HEK293 (cell line): ENCODE measurements around the gene EIF5A.
A peak's percentile ranks its signal among the peaks of the same experiment; 100 is the strongest.

ENCODE experiments used
- CTCF ChIA-PET: fragments of 350-600 bp; formaldehyde crosslinking; extraction: SDS; loops from one replicate; lab custom pipeline; 2021; ENCODE audit warnings: antibody characterized with exemption; lab: Yijun Ruan, JAX
- POLR2A ChIA-PET: fragments of 300-600 bp; formaldehyde crosslinking; extraction: SDS; loops from one replicate; lab custom pipeline; 2020; ENCODE audit warnings: antibody characterized with exemption, inconsistent platforms; lab: Yijun Ruan, JAX
- H3K27ac ChIP-seq: fragments of 200-500 bp; sonication (Bioruptor generic); 2 replicates; pipeline ENCODE4 v1.5.1; 2014; ENCODE audit warnings: low read depth, low read length, control low read depth, inconsistent platforms; ENCODE audit errors: extremely low read depth
- H3K36me3 ChIP-seq, 2 experiments: fragments of 200-500 bp in 1 of 2; sonication (Bioruptor generic) in 1 of 2; 1 replicate in 1 of 2; 2 replicates in 1 of 2; pipeline ENCODE4 v1.5.1; 2014 to 2017; ENCODE audit warnings: inconsistent platforms in 2 of 2, low read length in 2 of 2; ENCODE audit not compliant: control insufficient read depth in 2 of 2, insufficient read depth in 1 of 2
- H3K4me1 ChIP-seq: fragments of 200-500 bp; sonication (Bioruptor generic); 2 replicates; pipeline ENCODE4 v1.5.1; 2014; ENCODE audit warnings: mild to moderate bottlenecking, low read length, inconsistent platforms; ENCODE audit not compliant: control insufficient read depth, insufficient read depth
- H3K4me3 ChIP-seq: 2 replicates; pipeline ENCODE4 v1.5.1; 2011; ENCODE audit warnings: low read depth, mild to moderate bottlenecking, control low read depth, low read length, moderate library complexity
- H3K9me3 ChIP-seq: fragments of 200-500 bp; sonication (Bioruptor generic); 2 replicates; pipeline ENCODE4 v1.5.1; 2014; ENCODE audit warnings: low read depth, low read length, inconsistent platforms; ENCODE audit not compliant: control insufficient read depth, insufficient read depth
- BCL11A ChIP-seq: fragments of 450-650 bp; formaldehyde crosslinking; IDR thresholded peaks from 2 replicates; pipeline ENCODE4 v1.5.1; 2016; ENCODE audit warnings: low read depth, missing biosample characterization, missing genetic modification characterization
- EGR2 ChIP-seq: fragments of 450-650 bp; formaldehyde crosslinking; IDR thresholded peaks from 2 replicates; pipeline ENCODE4 v1.5.1; 2016; ENCODE audit warnings: low read depth, missing biosample characterization, missing genetic modification characterization
- KLF1 ChIP-seq: fragments of 450-650 bp; formaldehyde crosslinking; IDR thresholded peaks from 2 replicates; pipeline ENCODE4 v1.5.1; 2016; ENCODE audit warnings: missing biosample characterization, missing genetic modification characterization
- MZF1 ChIP-seq: fragments of 450-650 bp; formaldehyde crosslinking; IDR thresholded peaks from 2 replicates; pipeline ENCODE4 v1.5.1; 2017; ENCODE audit warnings: missing biosample characterization, missing genetic modification characterization, borderline replicate concordance
- ZBTB49 ChIP-seq: fragments of 450-650 bp; formaldehyde crosslinking; IDR thresholded peaks from 2 replicates; pipeline ENCODE4 v1.5.1; 2016; ENCODE audit warnings: missing biosample characterization, missing genetic modification characterization, low read depth
- ZFHX2 ChIP-seq: fragments of 450-650 bp; formaldehyde crosslinking; conservative IDR thresholded peaks from 2 replicates; pipeline ENCODE4 v1.5.1; 2016; ENCODE audit warnings: missing biosample characterization, missing genetic modification characterization
- ZNF394 ChIP-seq: fragments of 450-650 bp; formaldehyde crosslinking; IDR thresholded peaks from 2 replicates; pipeline ENCODE4 v1.5.1; 2016; ENCODE audit warnings: missing biosample characterization, missing genetic modification characterization, mild to moderate bottlenecking, moderate library complexity, borderline replicate concordance
- ZNF426 ChIP-seq: fragments of 450-650 bp; formaldehyde crosslinking; IDR thresholded peaks from 2 replicates; pipeline ENCODE4 v1.5.1; 2017; ENCODE audit warnings: missing biosample characterization, missing genetic modification characterization, mild to moderate bottlenecking, inconsistent platforms, moderate library complexity
- ZNF580 ChIP-seq: fragments of 450-650 bp; formaldehyde crosslinking; IDR thresholded peaks from 2 replicates; pipeline ENCODE4 v1.5.1; 2016; ENCODE audit warnings: missing biosample characterization, missing genetic modification characterization
- TF ChIP-seq, protein P1 (sequence below): fragments of 450-650 bp; formaldehyde crosslinking; IDR thresholded peaks from 2 replicates; pipeline ENCODE4 v1.5.1; 2016; ENCODE audit warnings: missing biosample characterization, missing genetic modification characterization
- TF ChIP-seq, protein P2 (sequence below): fragments of 450-650 bp; IDR thresholded peaks from 2 replicates; pipeline ENCODE4 v1.5.1; 2018; ENCODE audit warnings: missing biosample characterization, mild to moderate bottlenecking, missing genetic modification characterization
- TF ChIP-seq, protein P3 (sequence below): fragments of 450-650 bp; formaldehyde crosslinking; IDR thresholded peaks from 2 replicates; pipeline ENCODE4 v1.5.1; 2016; ENCODE audit warnings: missing biosample characterization, missing genetic modification characterization
- TF ChIP-seq, protein P4 (sequence below): fragments of 450-650 bp; formaldehyde crosslinking; optimal IDR thresholded peaks from 2 replicates; pipeline ENCODE3; 2016; ENCODE audit warnings: missing biosample characterization, mild to moderate bottlenecking, missing genetic modification characterization

The EIF5A gene

GRCh38 chr17:7262935-7263800 is 44.3 kb upstream of the EIF5A start (continued):
- TF ChIP-seq, protein P1, sequence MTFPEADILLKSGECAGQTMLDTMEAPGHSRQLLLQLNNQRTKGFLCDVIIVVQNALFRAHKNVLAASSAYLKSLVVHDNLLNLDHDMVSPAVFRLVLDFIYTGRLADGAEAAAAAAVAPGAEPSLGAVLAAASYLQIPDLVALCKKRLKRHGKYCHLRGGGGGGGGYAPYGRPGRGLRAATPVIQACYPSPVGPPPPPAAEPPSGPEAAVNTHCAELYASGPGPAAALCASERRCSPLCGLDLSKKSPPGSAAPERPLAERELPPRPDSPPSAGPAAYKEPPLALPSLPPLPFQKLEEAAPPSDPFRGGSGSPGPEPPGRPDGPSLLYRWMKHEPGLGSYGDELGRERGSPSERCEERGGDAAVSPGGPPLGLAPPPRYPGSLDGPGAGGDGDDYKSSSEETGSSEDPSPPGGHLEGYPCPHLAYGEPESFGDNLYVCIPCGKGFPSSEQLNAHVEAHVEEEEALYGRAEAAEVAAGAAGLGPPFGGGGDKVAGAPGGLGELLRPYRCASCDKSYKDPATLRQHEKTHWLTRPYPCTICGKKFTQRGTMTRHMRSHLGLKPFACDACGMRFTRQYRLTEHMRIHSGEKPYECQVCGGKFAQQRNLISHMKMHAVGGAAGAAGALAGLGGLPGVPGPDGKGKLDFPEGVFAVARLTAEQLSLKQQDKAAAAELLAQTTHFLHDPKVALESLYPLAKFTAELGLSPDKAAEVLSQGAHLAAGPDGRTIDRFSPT (tag by site-specific recombination): no peak

GRCh38 chr17:7263801-7264078 is 43.7 kb upstream of the EIF5A start:
- no peaks in the 10 kb centered on the region for H3K9me3 ChIP-seq
- peak overlapping the region; percentile 80 for H3K27ac ChIP-seq
- ChIA-PET POLR2A (interaction anchor here (1.2 to 2.1 kb wide), 6 partner anchors 9 to 228 kb away, joined by 3 to 13 read pairs (median 6); partner anchors contain the start of genes ACADVL, CTDNEP1, DLG4 and DVL2), CTCF (interaction anchor here (0.5 to 3.1 kb wide), 8 partner anchors 17 to 1658 kb away, joined by 3 to 24 read pairs (median 4); no protein-coding TSS in a partner anchor)
- H3K36me3 ChIP-seq: peaks cover 0 to 18% of the 10 kb centered on the region in 2 experiments; a peak in 2 of 3 replicates
- no peak for TF ChIP-seq ZNF394
- TF ChIP-seq, protein P2, sequence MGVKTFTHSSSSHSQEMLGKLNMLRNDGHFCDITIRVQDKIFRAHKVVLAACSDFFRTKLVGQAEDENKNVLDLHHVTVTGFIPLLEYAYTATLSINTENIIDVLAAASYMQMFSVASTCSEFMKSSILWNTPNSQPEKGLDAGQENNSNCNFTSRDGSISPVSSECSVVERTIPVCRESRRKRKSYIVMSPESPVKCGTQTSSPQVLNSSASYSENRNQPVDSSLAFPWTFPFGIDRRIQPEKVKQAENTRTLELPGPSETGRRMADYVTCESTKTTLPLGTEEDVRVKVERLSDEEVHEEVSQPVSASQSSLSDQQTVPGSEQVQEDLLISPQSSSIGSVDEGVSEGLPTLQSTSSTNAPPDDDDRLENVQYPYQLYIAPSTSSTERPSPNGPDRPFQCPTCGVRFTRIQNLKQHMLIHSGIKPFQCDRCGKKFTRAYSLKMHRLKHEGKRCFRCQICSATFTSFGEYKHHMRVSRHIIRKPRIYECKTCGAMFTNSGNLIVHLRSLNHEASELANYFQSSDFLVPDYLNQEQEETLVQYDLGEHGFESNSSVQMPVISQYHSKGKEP (tag by site-specific recombination): 0 out of 2 replicates have a peak, but pooled peaks have one; percentile 11
- TF ChIP-seq, protein P3, sequence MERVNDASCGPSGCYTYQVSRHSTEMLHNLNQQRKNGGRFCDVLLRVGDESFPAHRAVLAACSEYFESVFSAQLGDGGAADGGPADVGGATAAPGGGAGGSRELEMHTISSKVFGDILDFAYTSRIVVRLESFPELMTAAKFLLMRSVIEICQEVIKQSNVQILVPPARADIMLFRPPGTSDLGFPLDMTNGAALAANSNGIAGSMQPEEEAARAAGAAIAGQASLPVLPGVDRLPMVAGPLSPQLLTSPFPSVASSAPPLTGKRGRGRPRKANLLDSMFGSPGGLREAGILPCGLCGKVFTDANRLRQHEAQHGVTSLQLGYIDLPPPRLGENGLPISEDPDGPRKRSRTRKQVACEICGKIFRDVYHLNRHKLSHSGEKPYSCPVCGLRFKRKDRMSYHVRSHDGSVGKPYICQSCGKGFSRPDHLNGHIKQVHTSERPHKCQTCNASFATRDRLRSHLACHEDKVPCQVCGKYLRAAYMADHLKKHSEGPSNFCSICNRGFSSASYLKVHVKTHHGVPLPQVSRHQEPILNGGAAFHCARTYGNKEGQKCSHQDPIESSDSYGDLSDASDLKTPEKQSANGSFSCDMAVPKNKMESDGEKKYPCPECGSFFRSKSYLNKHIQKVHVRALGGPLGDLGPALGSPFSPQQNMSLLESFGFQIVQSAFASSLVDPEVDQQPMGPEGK: peak; percentile 60
- no peak for TF ChIP-seq ZNF426 (tag by site-specific recombination)
- TF ChIP-seq, protein P4, sequence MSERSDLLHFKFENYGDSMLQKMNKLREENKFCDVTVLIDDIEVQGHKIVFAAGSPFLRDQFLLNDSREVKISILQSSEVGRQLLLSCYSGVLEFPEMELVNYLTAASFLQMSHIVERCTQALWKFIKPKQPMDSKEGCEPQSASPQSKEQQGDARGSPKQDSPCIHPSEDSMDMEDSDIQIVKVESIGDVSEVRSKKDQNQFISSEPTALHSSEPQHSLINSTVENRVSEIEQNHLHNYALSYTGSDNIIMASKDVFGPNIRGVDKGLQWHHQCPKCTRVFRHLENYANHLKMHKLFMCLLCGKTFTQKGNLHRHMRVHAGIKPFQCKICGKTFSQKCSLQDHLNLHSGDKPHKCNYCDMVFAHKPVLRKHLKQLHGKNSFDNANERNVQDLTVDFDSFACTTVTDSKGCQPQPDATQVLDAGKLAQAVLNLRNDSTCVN (tag by site-specific recombination): peak; percentile 1
- peak; percentile 84 for TF ChIP-seq KLF1 (tag by site-specific recombination)
- no peak for TF ChIP-seq BCL11A (tag by site-specific recombination)
- peak; percentile 58 for TF ChIP-seq ZFHX2 (tag by site-specific recombination)
- TF ChIP-seq MZF1 (tag by site-specific recombination): no peak
- no peak for TF ChIP-seq ZBTB49
- 0 out of 2 replicates have a peak, but pooled peaks have one; percentile 30 for TF ChIP-seq ZNF580
- TF ChIP-seq EGR2: peak; percentile 60
- no peak overlapping the region for H3K4me3 ChIP-seq
- peaks cover 18% of the 10 kb centered on the region for H3K4me1 ChIP-seq
